HEK293 (cell line): ENCODE measurements around the gene RBMS3.

Experiments used
- CTCF ChIA-PET: fragments of 350-600 bp; formaldehyde crosslinking; extraction: SDS; loops from one replicate; lab custom pipeline; 2021; ENCODE audit warnings: antibody characterized with exemption; lab: Yijun Ruan, JAX
- POLR2A ChIA-PET: fragments of 300-600 bp; formaldehyde crosslinking; extraction: SDS; loops from one replicate; lab custom pipeline; 2020; ENCODE audit warnings: antibody characterized with exemption, inconsistent platforms; lab: Yijun Ruan, JAX
- H3K27ac ChIP-seq: fragments of 200-500 bp; sonication (Bioruptor generic); 2 replicates; pipeline ENCODE4 v1.5.1; 2014; ENCODE audit warnings: low read depth, low read length, control low read depth, inconsistent platforms; ENCODE audit errors: extremely low read depth
- H3K36me3 ChIP-seq, 2 experiments: fragments of 200-500 bp in 1 of 2; sonication (Bioruptor generic) in 1 of 2; 1 replicate in 1 of 2; 2 replicates in 1 of 2; pipeline ENCODE4 v1.5.1; 2014 to 2017; ENCODE audit warnings: inconsistent platforms in 2 of 2, low read length in 2 of 2; ENCODE audit not compliant: control insufficient read depth in 2 of 2, insufficient read depth in 1 of 2
- H3K4me1 ChIP-seq: fragments of 200-500 bp; sonication (Bioruptor generic); 2 replicates; pipeline ENCODE4 v1.5.1; 2014; ENCODE audit warnings: mild to moderate bottlenecking, low read length, inconsistent platforms; ENCODE audit not compliant: control insufficient read depth, insufficient read depth
- H3K4me3 ChIP-seq: 2 replicates; pipeline ENCODE4 v1.5.1; 2011; ENCODE audit warnings: low read depth, mild to moderate bottlenecking, control low read depth, low read length, moderate library complexity
- H3K9me3 ChIP-seq: fragments of 200-500 bp; sonication (Bioruptor generic); 2 replicates; pipeline ENCODE4 v1.5.1; 2014; ENCODE audit warnings: low read depth, low read length, inconsistent platforms; ENCODE audit not compliant: control insufficient read depth, insufficient read depth
- GLI2 ChIP-seq: fragments of 450-650 bp; formaldehyde crosslinking; IDR thresholded peaks from 2 replicates; pipeline ENCODE4; 2017; ENCODE audit warnings: missing biosample characterization, missing genetic modification characterization, low read depth, borderline replicate concordance
- TSHZ1 ChIP-seq: fragments of 450-650 bp; formaldehyde crosslinking; IDR thresholded peaks from 2 replicates; pipeline ENCODE4 v1.5.1; 2016; ENCODE audit warnings: missing biosample characterization, missing genetic modification characterization, borderline replicate concordance
- ZBTB20 ChIP-seq: fragments of 450-650 bp; formaldehyde crosslinking; IDR thresholded peaks from 2 replicates; pipeline ENCODE4 v1.5.1; 2016; ENCODE audit warnings: missing biosample characterization, missing genetic modification characterization
- ZBTB48 ChIP-seq: fragments of 450-650 bp; formaldehyde crosslinking; IDR thresholded peaks from 2 replicates; pipeline ENCODE4 v1.5.1; 2016; ENCODE audit warnings: missing biosample characterization, missing genetic modification characterization
- ZNF121 ChIP-seq: fragments of 450-650 bp; formaldehyde crosslinking; IDR thresholded peaks from 2 replicates; pipeline ENCODE4 v1.5.1; 2016; ENCODE audit warnings: missing biosample characterization, missing genetic modification characterization
- ZNF19 ChIP-seq: fragments of 450-650 bp; formaldehyde crosslinking; IDR thresholded peaks from 2 replicates; pipeline ENCODE4; 2016; ENCODE audit warnings: missing biosample characterization, missing genetic modification characterization, low read depth
- ZNF223 ChIP-seq: fragments of 450-650 bp; formaldehyde crosslinking; IDR thresholded peaks from 2 replicates; pipeline ENCODE4 v1.5.1; 2016; ENCODE audit warnings: missing biosample characterization, missing genetic modification characterization
- ZNF248 ChIP-seq: fragments of 450-650 bp; formaldehyde crosslinking; IDR thresholded peaks from 2 replicates; pipeline ENCODE4 v1.5.1; 2017; ENCODE audit warnings: missing biosample characterization, missing genetic modification characterization
- ZNF266 ChIP-seq: fragments of 450-650 bp; formaldehyde crosslinking; IDR thresholded peaks from 2 replicates; pipeline ENCODE4 v1.5.1; 2016; ENCODE audit warnings: missing biosample characterization, missing genetic modification characterization, low read depth
- ZNF341 ChIP-seq: fragments of 450-650 bp; formaldehyde crosslinking; IDR thresholded peaks from 2 replicates; pipeline ENCODE4; 2016; ENCODE audit warnings: low read depth, missing biosample characterization, missing genetic modification characterization
- ZNF398 ChIP-seq: fragments of 450-650 bp; formaldehyde crosslinking; IDR thresholded peaks from 2 replicates; pipeline ENCODE4 v1.5.1; 2017; ENCODE audit warnings: missing biosample characterization, missing genetic modification characterization
- ZNF404 ChIP-seq: fragments of 450-650 bp; formaldehyde crosslinking; IDR thresholded peaks from 2 replicates; pipeline ENCODE4 v1.5.1; 2017; ENCODE audit warnings: missing biosample characterization, missing genetic modification characterization
- ZNF571 ChIP-seq: fragments of 450-650 bp; formaldehyde crosslinking; IDR thresholded peaks from 2 replicates; pipeline ENCODE4 v1.5.0; 2017; ENCODE audit warnings: missing biosample characterization, missing genetic modification characterization
- ZNF610 ChIP-seq: fragments of 450-650 bp; formaldehyde crosslinking; IDR thresholded peaks from 2 replicates; pipeline ENCODE4 v1.5.1; 2016; ENCODE audit warnings: missing biosample characterization, missing genetic modification characterization, borderline replicate concordance
- ZNF654 ChIP-seq: fragments of 450-650 bp; formaldehyde crosslinking; IDR thresholded peaks from 2 replicates; pipeline ENCODE4 v1.5.1; 2016; ENCODE audit warnings: low read depth, missing biosample characterization, missing genetic modification characterization
- ZNF707 ChIP-seq: fragments of 450-650 bp; formaldehyde crosslinking; IDR thresholded peaks from 2 replicates; pipeline ENCODE4 v1.5.1; 2016; ENCODE audit warnings: missing biosample characterization, missing genetic modification characterization
- ZNF777 ChIP-seq: fragments of 450-650 bp; formaldehyde crosslinking; IDR thresholded peaks from 2 replicates; pipeline ENCODE4 v1.5.1; 2017; ENCODE audit warnings: missing biosample characterization, missing genetic modification characterization, borderline replicate concordance
- ZSCAN5A ChIP-seq: fragments of 450-650 bp; formaldehyde crosslinking; IDR thresholded peaks from 2 replicates; pipeline ENCODE4 v1.5.1; 2016; ENCODE audit warnings: missing biosample characterization, missing genetic modification characterization
- TF ChIP-seq, protein P1 (sequence below): fragments of 450-650 bp; formaldehyde crosslinking; optimal IDR thresholded peaks from 2 replicates; pipeline ENCODE3; 2016; ENCODE audit warnings: missing biosample characterization, mild to moderate bottlenecking, missing genetic modification characterization

Gene RBMS3

GRCh38 chr3:29864809-29865208 is 583.9 kb downstream of the RBMS3 start (continued):
- TF ChIP-seq ZSCAN5A (tag by site-specific recombination) (no peak), ZNF610 (tag by site-specific recombination) (no peak), ZBTB20 (tag by site-specific recombination) (no peak), ZNF223 (tag by site-specific recombination) (no peak), TSHZ1 (tag by site-specific recombination) (no peak), ZNF571 (no peak), ZNF248 (tag by site-specific recombination) (no peak)
- TF ChIP-seq, protein P1, sequence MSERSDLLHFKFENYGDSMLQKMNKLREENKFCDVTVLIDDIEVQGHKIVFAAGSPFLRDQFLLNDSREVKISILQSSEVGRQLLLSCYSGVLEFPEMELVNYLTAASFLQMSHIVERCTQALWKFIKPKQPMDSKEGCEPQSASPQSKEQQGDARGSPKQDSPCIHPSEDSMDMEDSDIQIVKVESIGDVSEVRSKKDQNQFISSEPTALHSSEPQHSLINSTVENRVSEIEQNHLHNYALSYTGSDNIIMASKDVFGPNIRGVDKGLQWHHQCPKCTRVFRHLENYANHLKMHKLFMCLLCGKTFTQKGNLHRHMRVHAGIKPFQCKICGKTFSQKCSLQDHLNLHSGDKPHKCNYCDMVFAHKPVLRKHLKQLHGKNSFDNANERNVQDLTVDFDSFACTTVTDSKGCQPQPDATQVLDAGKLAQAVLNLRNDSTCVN (tag by site-specific recombination): no peak

DNA sequence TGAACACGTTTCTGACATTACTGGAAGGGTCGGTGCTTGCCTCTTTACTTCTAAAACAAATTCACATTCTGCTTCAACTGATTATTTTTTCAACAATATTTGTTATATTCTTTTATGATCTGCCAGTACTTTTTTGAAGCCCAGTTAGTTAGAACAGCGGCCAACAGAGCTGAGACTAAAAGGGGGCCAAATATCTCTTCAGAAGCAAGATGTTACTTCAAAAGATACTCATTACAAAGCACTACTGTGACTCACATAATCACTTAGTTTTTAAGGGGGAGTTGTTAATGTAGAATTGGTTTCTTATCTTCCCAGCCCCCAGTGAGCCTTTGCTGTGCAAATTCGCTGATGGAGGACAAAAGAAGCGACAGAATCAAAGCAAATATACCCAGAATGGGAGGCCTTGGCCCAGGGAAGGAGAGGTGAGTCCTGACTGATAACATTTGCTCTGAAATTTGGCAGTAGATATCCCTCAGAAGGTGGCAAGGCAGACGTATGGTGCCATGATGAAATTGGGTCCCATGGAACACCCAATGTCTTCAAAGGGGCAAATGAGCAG is 587.8 kb downstream of the RBMS3 start:
- H3K4me1 ChIP-seq: no peaks in the 10 kb centered on the region
- H3K4me3 ChIP-seq: no peak overlapping the region
- no peak overlapping the region for H3K27ac ChIP-seq
- POLR2A ChIA-PET: no interaction called here
- CTCF ChIA-PET: interaction anchor here (0.6 kb wide), 1 partner anchor 9 kb away, joined by 6 read pairs; no protein-coding TSS in a partner anchor
- no peaks in the 10 kb centered on the region for H3K36me3 ChIP-seq
- no peak for TF ChIP-seq ZNF266 (tag by site-specific recombination)
- no peak for TF ChIP-seq ZNF19
- TF ChIP-seq GLI2 (tag by site-specific recombination): no peak
- no peak for TF ChIP-seq ZNF777
- no peak for TF ChIP-seq ZNF121
- no peak for TF ChIP-seq ZNF341
- no peak for TF ChIP-seq ZNF707 (tag by site-specific recombination)
- no peak for TF ChIP-seq ZNF654
- no peaks in the 10 kb centered on the region for H3K9me3 ChIP-seq

DNA sequence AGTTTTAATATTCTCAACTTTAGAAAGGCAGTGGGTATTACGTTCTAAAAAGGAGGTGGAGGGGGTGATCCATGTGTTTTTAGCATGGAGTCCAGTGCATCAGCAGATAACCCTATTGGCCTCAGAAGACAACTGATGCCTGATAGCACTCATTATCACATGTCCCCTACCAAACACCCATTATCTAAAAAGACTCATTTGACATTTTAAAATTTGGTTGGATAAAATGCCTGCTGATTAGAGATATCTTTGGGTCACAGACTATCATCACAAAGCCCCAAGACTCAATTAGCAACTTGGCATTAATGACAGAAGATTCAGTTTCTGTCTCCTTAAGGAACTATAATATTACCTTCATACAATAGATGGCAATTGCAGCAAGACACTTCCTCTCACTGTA is 589.3 kb downstream of the RBMS3 start:
- POLR2A ChIA-PET: no interaction called here

More for the DNA sequence above, 589.3 kb downstream of the RBMS3 start:
- Histone ChIP-seq H3K36me3 (no peaks in the 10 kb centered on the region), H3K27ac (no peak overlapping the region), H3K4me1 (no peaks in the 10 kb centered on the region), H3K4me3 (no peak overlapping the region), H3K9me3 (no peaks in the 10 kb centered on the region)
- TF ChIP-seq ZBTB48 (tag by site-specific recombination): no peak
- no peak for TF ChIP-seq ZNF404 (tag by site-specific recombination)
- no peak for TF ChIP-seq ZNF398 (tag by site-specific recombination)
- CTCF ChIA-PET: no interaction called here
